Measurements from ENCODE around the gene MB. TPM values are rescaled to one million over a fixed set of nuclear protein-coding genes. Genes with fewer than 3 reads are reported as not detected.

The MB gene
- total RNA-seq, 1 donor from 2014 or later: not detected

GRCh38 chr22:35615156-35615555, 2.0 kb downstream of the MB start:
- DNase-seq: no peak

DNA sequence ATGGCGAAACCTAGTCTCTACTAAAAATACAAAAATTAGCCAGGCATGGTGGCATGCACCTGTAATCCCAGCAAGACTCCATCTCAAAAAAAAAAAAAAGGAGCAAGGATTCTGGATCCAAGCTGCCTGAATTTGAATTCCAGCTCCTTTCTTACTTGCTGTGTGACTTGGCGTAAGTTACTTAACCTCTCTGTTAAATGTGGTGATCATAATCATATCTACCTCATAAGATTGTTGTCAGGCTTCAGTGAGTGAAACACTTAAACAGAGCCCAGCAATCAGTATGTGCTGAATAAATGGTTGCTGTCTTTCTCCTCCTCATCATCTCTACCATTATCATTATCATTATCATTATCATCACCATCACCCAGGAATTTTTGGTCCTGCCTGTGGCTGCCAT, 2.7 kb downstream of the MB start:
- no peak for DNase-seq

DNA sequence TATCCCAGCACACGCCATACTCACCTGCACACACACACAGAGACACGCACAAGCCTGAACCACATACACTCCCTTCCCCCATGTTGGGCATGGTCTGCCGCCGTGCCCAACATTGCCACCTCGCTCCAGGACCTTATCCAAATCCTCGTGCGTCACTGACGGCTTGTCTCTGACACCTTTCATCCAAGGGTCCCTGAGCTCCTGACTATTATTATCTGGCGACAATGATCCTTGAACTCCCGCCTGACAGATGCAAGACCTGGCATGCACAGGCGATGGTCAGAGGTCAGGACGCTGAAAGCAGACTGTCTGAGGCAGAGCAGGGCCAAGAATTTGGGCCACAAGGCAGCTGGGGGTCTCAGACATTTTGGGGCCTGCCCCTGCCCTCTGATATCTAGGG, 4.2 kb downstream of the MB start:
- no peak for DNase-seq

DNA sequence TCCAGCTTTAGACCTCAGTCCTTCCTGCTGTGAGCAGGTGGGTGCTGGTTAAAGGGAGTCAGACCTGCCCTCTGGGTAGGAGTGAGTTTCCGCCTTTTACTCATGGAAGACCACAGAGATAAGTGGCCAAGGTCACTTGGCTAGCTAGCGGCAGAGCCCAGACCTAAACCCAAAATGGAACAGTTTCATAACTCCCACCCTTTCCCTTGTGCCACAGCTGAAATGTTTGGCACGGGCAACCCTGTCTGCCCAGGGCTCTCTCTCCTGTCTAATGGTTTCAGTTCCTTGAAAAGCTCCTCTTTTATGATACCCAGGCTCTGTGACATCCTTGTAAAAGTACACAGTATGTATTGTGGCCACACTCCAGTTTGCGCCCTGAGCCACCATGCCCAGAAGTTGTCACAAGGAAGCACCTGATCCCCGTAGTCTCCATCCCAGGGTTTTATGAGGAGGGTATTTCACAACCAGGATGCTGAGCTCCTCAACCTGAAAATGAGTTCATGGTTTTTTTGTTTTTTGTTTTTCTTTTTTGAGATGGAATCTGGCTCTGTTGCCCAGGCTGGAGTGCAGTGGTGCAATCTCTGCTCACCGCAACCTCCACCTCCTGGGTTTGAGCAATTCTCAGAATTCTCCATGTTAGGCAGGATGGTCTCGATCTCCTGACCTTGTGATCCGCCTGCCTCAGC, 5.1 kb downstream of the MB start:
- no peak for DNase-seq

DNA sequence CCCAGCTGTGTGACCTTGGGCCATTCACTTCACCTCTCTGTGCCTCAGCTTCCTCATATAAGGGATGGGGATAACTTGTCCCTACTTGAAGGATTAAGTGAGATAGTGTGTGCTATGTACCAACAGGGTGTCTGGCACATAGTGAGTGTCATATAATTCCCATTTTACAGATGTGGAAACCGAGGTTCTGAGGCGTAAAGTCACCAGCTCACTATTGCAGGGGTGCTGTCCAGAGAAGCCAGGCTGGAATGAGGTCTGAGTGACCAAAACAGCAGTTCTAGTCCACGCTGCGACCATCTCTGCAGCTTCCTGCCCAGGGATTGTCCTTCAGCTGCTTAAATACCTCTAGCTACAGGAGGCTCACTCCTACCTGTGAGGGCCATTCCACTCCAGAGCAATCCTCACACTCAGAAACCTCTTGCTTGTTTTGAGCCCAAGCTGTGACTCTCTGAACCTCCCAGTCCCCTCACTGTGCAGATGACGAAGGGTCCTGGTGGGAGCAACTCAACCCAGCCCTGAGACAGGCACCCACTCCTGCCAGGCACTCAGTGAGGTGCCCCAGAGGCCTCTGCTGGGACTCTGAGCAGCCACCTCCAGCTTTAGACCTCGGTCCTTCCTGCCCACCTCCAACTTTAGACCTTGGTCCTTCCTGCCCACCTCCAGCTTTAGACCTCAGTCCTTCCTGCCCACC, 5.8 kb downstream of the MB start:
- no peak for DNase-seq

DNA sequence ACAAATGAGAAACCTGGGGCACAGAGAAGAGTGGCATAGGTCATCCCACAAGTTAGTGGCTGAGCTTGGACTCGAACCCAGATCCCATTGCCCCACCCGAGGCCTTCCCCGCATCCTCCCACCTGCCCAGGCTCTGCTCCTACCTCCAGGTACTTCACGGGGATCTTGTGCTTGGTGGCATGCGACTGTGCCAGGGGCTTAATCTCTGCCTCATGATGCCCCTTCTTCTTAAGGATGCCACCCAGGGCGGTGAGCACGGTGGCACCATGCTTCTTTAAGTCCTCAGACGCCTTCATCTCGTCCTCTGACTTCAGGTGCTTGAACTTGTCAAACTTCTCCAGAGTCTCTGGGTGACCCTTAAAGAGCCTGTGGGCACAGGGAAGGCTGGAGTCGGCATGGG, 6.4 kb downstream of the MB start:
- DNase-seq: no peak

DNA sequence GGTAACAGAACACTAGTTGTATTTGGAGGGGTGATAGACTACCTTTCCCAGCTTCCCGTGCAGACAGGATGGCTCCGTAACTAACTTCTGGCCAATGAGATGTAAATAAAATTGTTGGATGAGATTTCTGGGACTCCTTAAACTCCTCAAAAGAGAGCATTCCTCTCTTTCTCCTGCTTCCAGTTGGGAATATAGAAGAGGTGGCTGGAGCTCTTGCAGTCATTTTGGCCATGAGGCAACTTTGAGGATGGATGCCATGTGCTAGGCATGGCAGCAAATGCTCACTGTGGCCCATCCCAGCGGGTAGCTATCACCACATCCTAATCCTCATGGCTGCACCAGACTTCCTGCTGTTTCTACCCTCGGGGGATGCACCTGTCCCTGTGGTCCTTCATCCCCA, 7.4 kb downstream of the MB start:
- no peak for DNase-seq

DNA sequence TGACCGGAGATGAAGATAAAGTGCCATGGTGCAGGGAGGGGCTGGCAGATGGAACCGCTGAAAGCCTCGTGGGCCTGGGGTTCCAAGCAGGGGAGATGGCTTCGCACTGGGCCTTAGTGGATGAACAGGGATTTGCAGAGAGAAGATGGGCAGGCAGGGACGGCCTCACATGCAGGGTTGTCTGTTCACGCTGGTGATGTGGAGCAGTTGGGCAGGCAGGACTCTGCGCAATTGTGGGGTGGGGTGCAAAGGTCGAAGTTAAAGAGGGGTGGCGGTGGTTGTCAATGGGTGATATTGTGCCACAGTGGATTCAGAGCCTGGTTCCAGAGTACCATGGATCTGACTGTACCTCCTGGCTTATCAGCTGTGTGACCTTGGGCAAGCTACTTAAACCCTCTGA, 7.9 kb downstream of the MB start:
- no peak for DNase-seq

DNA sequence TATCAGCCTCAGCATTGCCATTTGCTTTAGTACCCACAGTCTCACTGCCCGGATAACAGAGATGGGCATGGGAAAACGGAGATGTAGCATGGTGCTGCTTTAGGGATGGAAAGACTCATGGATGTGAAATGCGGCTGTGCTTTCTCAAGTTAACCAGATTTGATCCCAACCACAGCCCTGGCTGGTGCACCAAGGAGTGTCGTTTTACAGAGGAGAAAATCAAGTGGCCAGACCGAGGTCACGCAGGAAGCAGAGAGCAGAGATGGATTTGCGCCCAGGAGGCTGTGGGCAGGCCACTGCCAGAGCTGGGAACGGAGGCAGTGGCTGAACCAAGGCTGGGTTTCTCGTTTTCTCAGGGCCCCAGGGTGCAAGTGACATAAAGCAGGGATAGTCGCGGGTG, 9.0 kb downstream of the MB start:
- DNase-seq: no peak

GRCh38 chr22:35606916-35607315, 10.2 kb downstream of the MB start:
- DNase-seq: no peak

DNA sequence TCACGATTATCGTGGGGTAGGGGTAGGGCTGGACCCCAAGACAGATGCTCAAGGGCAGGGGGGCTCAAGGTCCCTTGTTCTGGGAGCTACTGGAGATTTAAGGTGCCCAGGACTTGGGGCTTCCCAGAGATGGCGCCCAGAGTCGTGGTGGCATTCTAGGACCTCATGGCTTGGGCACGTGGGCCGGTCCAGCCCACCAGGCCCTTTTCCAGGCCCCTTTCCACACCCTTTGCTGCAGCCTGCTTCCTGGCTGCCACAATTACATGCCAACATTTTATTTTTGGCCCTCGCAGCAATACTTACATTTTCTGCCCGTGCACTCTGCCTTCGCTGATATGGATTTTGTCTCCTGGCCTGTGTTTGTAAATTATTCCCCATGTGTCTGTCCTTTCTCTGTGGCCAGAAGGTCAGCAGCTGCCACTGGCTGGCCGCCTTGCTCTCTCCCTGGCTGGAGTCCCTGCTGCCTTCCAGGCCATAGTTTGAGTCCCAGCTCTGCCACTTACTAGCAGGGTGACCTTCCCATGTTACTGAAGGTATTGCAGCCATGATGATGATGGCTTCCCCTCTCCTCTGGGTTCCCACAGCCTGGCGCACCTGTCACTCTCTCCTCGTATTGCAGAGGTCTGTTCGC, 11.2 kb downstream of the MB start:
- DNase-seq: no peak

- DNase-seq: no peak
Observed at GRCh38 chr22:35605369-35605680, 11.8 kb downstream of the MB start.

DNA sequence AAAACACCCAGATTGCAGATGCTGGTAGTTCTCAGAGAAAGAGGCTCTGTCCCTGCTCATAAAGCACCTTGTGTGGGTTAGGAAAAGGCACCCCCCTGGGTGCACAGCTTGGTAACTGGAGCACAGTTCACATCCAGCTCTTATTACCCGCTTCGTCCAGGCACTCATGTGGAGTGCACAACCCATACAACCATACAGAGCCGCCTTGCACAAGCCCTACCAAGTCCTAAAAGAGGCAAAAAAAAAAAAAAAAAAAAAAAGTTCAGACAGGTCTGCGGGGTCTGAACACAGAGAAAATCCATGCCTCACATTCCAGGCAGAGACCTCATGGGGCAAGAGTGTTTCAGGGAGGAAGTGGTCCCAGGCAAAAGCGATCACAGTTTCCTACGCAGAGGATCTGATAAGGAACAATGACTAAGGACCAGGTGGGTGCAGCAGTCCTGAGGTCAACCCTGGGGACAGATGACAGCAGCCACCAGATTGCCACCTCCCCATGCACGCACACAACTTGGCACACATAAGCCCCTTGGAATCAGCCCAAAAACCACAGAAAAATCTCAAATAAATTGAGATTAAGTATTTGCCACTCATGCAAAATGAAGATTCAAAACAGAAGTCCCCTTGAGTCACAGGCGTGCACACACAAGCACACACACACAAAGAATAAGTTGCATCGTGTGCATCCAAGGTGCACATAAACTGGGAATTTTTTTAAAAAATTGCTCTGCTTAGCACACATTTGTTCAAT, 12.3 kb downstream of the MB start:
- DNase-seq: no peak

DNA sequence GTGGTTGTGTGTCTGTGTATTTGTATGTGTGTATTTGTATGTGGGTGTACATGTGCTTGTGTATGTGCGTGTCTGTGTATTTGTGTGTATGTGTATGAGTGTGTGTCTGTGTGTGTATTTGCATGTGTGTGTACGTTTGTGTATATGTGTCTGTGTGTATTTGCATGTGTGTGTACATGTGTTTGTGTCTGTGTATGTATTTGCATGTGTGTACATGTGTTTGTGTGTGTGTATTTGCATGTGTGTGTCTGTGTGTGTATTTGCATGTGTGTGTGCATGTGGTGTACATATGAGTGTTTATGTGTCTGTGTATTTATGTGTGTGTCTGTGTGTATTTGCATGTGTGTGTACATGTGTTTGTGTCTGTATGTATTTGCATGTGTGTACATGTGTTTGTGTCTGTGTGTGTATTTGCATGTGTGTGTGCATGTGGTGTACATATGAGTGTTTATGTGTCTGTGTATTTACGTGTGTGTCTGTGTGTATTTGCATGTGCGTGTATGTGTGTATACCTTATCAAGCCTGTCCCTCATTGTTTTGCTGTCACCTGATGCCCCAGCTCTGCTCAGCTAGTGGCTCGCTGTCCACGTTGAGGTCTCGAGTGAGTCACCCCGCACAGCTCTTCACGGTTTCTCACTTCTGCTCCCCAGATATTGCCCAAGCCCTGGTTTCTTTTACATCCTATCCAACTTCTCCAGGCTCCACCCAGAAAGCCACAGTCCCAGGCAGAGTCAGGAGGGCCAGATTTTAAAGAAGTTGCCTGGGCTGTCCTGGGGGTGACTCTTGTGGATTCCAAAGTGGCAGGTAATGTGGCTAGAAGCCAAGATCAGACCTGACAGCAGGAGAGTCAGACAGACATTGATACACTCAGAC, 15.2 kb downstream of the MB start:
- DNase-seq: no peak

GRCh38 chr22:35601013-35601580, 16.0 kb downstream of the MB start:
- DNase-seq: no peak

- no peak for DNase-seq
Observed at GRCh38 chr22:35600476-35600875, 16.7 kb downstream of the MB start.

DNA sequence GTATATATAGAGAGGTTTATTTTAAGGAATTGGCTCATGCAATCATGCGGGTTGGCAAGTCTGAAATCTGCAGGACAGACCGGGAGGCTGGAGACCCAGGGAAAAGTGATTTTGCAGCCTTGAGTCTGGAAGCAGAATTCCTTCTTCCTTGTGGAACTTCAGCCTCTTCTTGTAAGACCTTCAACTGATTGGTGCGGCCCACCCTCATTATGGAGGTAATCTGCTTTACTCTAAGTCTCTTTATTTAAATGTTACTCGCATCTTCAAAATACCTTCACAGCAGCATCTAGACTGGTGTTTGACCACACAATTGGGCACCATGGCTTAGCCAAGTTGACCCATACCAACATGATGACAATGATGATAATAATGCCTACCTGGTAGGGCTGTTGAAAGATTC, 17.8 kb downstream of the MB start:
- DNase-seq: no peak

- no peak for DNase-seq
Observed at GRCh38 chr22:35598396-35598710, 18.8 kb downstream of the MB start.

- DNase-seq: no peak
Observed at GRCh38 chr22:35597692-35598395, 19.3 kb downstream of the MB start.

DNA sequence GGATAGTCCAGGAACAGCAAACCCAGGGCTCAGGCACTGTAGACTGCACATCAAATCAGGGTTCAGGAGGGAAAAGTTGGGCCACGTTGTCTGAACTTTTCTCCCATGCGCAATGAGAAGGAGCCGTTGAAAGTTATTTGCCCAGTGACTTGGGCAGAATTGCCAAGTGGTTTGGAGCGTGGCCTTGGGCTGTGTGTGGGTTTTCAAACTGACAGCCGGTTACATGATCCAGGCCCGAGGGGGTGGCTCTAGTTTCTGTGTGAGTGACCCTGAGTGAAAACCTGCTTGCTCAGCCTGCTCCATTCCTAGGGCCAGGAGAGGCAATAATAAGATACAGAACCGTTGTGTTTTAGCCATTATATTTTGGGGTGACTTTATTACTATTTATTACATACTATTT, 20.3 kb downstream of the MB start:
- no peak for DNase-seq

DNA sequence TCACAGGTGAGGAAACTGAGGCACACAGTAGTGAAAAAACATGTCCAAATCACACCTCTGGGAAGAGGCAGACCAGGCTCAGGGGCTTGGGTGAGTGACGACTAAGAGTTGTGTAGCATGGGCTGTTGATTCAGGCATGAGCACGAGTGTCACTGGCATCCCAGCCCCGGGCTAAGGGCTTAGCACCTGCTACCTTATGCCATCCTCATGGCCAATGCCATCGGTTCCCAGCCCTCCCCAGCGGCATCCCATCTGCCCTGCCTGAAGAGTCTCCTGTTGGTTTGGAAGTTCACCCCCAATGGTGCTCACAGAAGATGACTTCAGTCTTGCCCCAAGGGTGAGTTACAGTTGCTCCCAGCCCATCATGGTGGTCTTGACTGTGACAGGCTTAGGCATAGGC, 22.4 kb downstream of the MB start:
- DNase-seq: no peak

Data from occipital lobe (tissue), 2 donors.